Neuronal stem cell (in vitro differentiated cells): ENCODE data around the gene CCL1.

ENCODE experiments used
- DNase-seq: peaks from one replicate; pipeline ENCODE4 v3.0.0-alpha.2; 2013; ENCODE audit warnings: low spot score
- H2AFZ ChIP-seq: one replicate; pipeline ENCODE4 v1.6.1; 2013; ENCODE audit warnings: mild to moderate bottlenecking, low read length, inconsistent platforms
- H2AK5ac ChIP-seq: 2 replicates; pipeline ENCODE4 v1.6.1; 2013; ENCODE audit warnings: low read depth, mild to moderate bottlenecking, inconsistent platforms, low read length, moderate library complexity, mixed read lengths
- H2BK120ac ChIP-seq: 2 replicates; pipeline ENCODE4 v1.6.1; 2013; ENCODE audit warnings: low read depth, mild to moderate bottlenecking, inconsistent platforms, low read length, moderate library complexity, mixed read lengths
- H2BK12ac ChIP-seq: one replicate; pipeline ENCODE4 v1.6.1; 2013; ENCODE audit warnings: low read length, inconsistent platforms
- H2BK15ac ChIP-seq: 2 replicates; pipeline ENCODE4 v1.6.1; 2013; ENCODE audit warnings: mild to moderate bottlenecking, low read length, inconsistent platforms, mixed read lengths
- H2BK5ac ChIP-seq: one replicate; pipeline ENCODE4 v1.6.1; 2013; ENCODE audit warnings: inconsistent platforms, mild to moderate bottlenecking, low read length, moderate library complexity
- H3K14ac ChIP-seq: one replicate; pipeline ENCODE4 v1.6.1; 2013; ENCODE audit warnings: low read length, inconsistent platforms
- H3K18ac ChIP-seq: 2 replicates; pipeline ENCODE4 v1.6.1; 2013; ENCODE audit warnings: low read length, inconsistent platforms
- H3K23ac ChIP-seq: 2 replicates; pipeline ENCODE4 v1.6.1; 2013; ENCODE audit warnings: low read depth, mild to moderate bottlenecking, mixed read lengths, low read length, inconsistent platforms; ENCODE audit not compliant: poor library complexity
- H3K27ac ChIP-seq: replicated peaks from 3 replicates; pipeline ENCODE4 v1.5.1; 2013; ENCODE audit warnings: low read length, inconsistent platforms
- H3K27me3 ChIP-seq, 3 experiments: 2 replicates each; pipeline ENCODE4 v1.6.1; 2013; ENCODE audit warnings: low read length in 3 of 3, mild to moderate bottlenecking in 2 of 3, inconsistent platforms in 1 of 3, low read depth in 1 of 3, mixed read lengths in 1 of 3, moderate library complexity in 1 of 3; ENCODE audit not compliant: control insufficient read depth in 3 of 3, insufficient read depth in 3 of 3
- H3K36me3 ChIP-seq, 2 donors: replicated peaks in 1 of 2; 2 replicates each; pipeline ENCODE4 v1.6.1; 2013; ENCODE audit warnings: low read length in 2 of 2; ENCODE audit not compliant: control insufficient read depth in 2 of 2, insufficient read depth in 2 of 2
- H3K4ac ChIP-seq: 2 replicates; pipeline ENCODE4 v1.6.1; 2013; ENCODE audit warnings: inconsistent platforms, mild to moderate bottlenecking, low read length, moderate library complexity
- H3K4me1 ChIP-seq, 2 donors: 1 replicate in 1 of 2; 2 replicates in 1 of 2; pipeline ENCODE4 v1.6.1; 2013; ENCODE audit warnings: low read length in 2 of 2, low read depth in 1 of 2; ENCODE audit not compliant: control insufficient read depth in 2 of 2, insufficient read depth in 1 of 2
- H3K4me2 ChIP-seq: one replicate; pipeline ENCODE4 v1.6.1; 2013; ENCODE audit warnings: mild to moderate bottlenecking, low read length, inconsistent platforms; ENCODE audit not compliant: insufficient read depth, poor library complexity, severe bottlenecking
- H3K4me3 ChIP-seq, 2 donors: 2 replicates each; pipeline ENCODE4 v1.5.1; 2013; ENCODE audit warnings: low read length in 2 of 2, mild to moderate bottlenecking in 2 of 2, inconsistent platforms in 1 of 2, moderate library complexity in 1 of 2
- H3K79me1 ChIP-seq: one replicate; pipeline ENCODE4 v1.6.1; 2013; ENCODE audit warnings: low read depth, mild to moderate bottlenecking, inconsistent platforms, low read length, moderate library complexity
- H3K9ac ChIP-seq: one replicate; pipeline ENCODE4 v1.6.1; 2013; ENCODE audit warnings: mild to moderate bottlenecking, low read depth, low read length, inconsistent platforms; ENCODE audit not compliant: poor library complexity
- H3K9me3 ChIP-seq, 2 donors: replicated peaks in 1 of 2; 2 replicates each; pipeline versions ENCODE3 to v1.6.1; 2013; ENCODE audit warnings: low read length in 2 of 2, mild to moderate bottlenecking in 2 of 2, inconsistent platforms in 1 of 2, low read depth in 1 of 2, mixed read lengths in 1 of 2, moderate library complexity in 1 of 2; ENCODE audit not compliant: control insufficient read depth in 2 of 2, insufficient read depth in 1 of 2
- H4K8ac ChIP-seq: one replicate; pipeline ENCODE4 v1.6.1; 2013; ENCODE audit warnings: low read depth, mild to moderate bottlenecking, inconsistent platforms, low read length, moderate library complexity
- H4K91ac ChIP-seq: one replicate; pipeline ENCODE4 v1.6.1; 2013; ENCODE audit warnings: low read length, low read depth, mild to moderate bottlenecking, inconsistent platforms; ENCODE audit not compliant: poor library complexity
- WGBS, 2 donors: extraction: QIAGEN DNeasy Blood & Tissue Kit; methylation state at CpG; one replicate each; pipeline ENCODE4 v1.1.7; 2013; ENCODE audit warnings: missing lambda C conversion rate in 2 of 2, mixed read lengths in 1 of 2; ENCODE audit not compliant: insufficient read length in 2 of 2, insufficient replicate concordance in 1 of 2; ENCODE audit errors: extremely low coverage in 2 of 2; 5-methylcytosine and 5-hydroxymethylcytosine counted together

Gene CCL1

DNA sequence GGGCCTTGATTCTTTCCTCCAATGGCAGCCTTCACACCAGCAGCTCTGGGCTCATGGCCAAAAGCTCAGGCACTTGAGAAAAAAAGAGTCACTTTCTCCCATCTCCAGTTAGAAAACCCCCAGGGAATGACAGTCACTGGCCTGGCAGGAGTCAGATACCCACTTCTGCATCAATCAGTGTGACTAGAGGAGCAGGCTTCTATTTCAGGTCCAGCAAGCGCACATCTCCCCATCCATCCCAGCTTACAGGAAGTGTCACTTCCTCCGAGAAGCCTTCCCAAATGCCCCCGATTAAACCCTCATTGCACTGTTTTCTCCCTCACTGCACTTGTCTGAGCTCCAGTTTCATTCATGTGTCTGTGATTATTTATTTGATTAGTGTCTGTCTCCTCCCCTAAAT lies 30.4 kb upstream of the CCL1 start:
- Histone ChIP-seq H2BK15ac (no peak overlapping the region), H4K8ac (no peak overlapping the region), H3K18ac (no peak overlapping the region), H3K9me3 (no peaks in the 10 kb centered on the region), H2BK12ac (no peak overlapping the region), H3K14ac (no peak overlapping the region), H3K23ac (no peak overlapping the region), H3K27me3 (no peaks in the 10 kb centered on the region), H2AK5ac (no peak overlapping the region), H2AFZ (no peak overlapping the region), H3K4me1 (no peaks in the 10 kb centered on the region), H2BK5ac (no peak overlapping the region), H4K91ac (no peak overlapping the region), H3K79me1 (no peaks in the 10 kb centered on the region), H3K9ac (no peak overlapping the region), H3K4ac (no peak overlapping the region), H3K27ac (no peak overlapping the region), H3K4me3 (no peak overlapping the region), H3K4me2 (no peak overlapping the region), H3K36me3 (no peaks in the 10 kb centered on the region), H2BK120ac (no peak overlapping the region)
- WGBS, 2 donors: no CpG with 5 or more reads among the region's 3 CpGs
- DNase-seq: no peak

GRCh38 chr17:34391241-34391640 lies 28.2 kb upstream of the CCL1 start:
- Histone ChIP-seq H2AFZ (no peak overlapping the region), H3K27me3 (no peaks in the 10 kb centered on the region), H3K9me3 (no peaks in the 10 kb centered on the region), H3K27ac (no peak overlapping the region), H3K23ac (no peak overlapping the region), H2BK15ac (no peak overlapping the region), H2AK5ac (no peak overlapping the region), H4K91ac (no peak overlapping the region), H3K4me1 (no peaks in the 10 kb centered on the region), H2BK120ac (no peak overlapping the region), H3K14ac (no peak overlapping the region), H3K4me3 (no peak overlapping the region), H3K79me1 (no peaks in the 10 kb centered on the region), H3K4me2 (no peak overlapping the region), H3K18ac (no peak overlapping the region), H3K36me3 (no peaks in the 10 kb centered on the region), H2BK12ac (no peak overlapping the region), H3K9ac (no peak overlapping the region), H3K4ac (no peak overlapping the region), H4K8ac (no peak overlapping the region), H2BK5ac (no peak overlapping the region)
- no peak for DNase-seq
- WGBS, 2 donors: no CpG with 5 or more reads among the region's 2 CpGs

DNA sequence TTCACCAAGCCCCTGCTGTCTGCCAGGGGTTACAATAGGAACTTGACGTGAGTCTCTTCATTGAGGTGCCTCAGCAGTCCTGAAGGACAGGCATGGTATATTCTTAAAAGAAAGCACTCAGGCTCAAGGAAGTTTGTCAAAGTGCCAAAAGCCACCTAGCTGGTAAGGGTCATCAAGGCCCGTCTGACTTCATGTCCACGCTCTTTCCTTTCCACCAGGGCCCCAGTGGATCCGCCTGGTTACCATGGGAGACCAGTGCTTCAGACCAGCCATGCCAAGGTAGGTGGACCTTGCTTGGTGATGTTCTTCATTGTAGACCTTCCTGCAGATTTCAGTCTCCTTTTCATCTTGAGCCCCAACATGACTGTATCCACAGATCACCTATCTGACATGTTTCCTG lies 27.6 kb upstream of the CCL1 start:
- Histone ChIP-seq H2BK15ac (no peak overlapping the region), H3K4ac (no peak overlapping the region), H3K4me1 (no peaks in the 10 kb centered on the region), H3K18ac (no peak overlapping the region), H3K36me3 (no peaks in the 10 kb centered on the region), H3K9me3 (no peaks in the 10 kb centered on the region), H2AFZ (no peak overlapping the region), H3K27me3 (no peaks in the 10 kb centered on the region), H3K79me1 (no peaks in the 10 kb centered on the region), H3K4me3 (no peak overlapping the region), H3K9ac (no peak overlapping the region), H3K23ac (no peak overlapping the region), H2BK5ac (no peak overlapping the region), H2AK5ac (no peak overlapping the region), H2BK120ac (no peak overlapping the region), H3K14ac (no peak overlapping the region), H2BK12ac (no peak overlapping the region), H3K27ac (no peak overlapping the region), H4K91ac (no peak overlapping the region), H4K8ac (no peak overlapping the region), H3K4me2 (no peak overlapping the region)
- DNase-seq: no peak
- WGBS, 2 donors: no CpG with 5 or more reads among the region's 4 CpGs

DNA sequence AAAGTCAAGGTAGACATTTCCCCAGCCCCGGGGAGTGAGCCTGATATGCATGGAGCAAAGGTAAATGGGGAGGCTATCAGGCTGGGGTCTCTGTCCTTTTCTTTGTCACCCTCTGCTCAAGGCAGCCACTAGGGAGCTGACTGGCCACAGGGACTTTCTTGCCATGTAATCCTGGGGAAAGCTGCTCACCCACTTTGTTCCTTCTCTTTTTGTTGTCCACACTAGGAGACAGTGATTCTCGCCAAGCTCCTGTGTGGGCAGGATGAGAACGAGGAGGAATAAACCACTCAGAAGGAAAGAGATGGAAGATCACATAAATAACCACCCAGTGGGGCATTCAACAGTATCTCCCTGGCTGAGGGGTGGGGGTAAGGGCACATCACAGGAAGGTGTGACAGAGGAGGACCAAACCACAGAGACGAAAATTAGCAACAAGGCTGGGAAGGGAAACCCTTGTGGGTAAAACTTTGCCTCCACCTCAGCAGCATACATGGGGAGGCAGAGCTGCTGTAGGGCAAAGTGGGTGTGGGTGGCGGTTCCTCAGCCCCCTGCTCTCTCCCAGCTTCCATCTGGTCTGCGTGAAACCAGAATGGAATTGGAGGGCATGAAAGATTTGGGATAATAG lies 26.2 kb upstream of the CCL1 start:
- no CpG with 5 or more reads among the region's 6 CpGs for WGBS, 2 donors
- H3K14ac ChIP-seq: no peak overlapping the region
- no peak overlapping the region for H3K4me3 ChIP-seq
- H3K23ac ChIP-seq: no peak overlapping the region
- no peak overlapping the region for H2BK12ac ChIP-seq
- no peaks in the 10 kb centered on the region for H3K4me1 ChIP-seq
- no peak overlapping the region for H2BK15ac ChIP-seq
- H3K4ac ChIP-seq: no peak overlapping the region
- H2AK5ac ChIP-seq: no peak overlapping the region
- H3K27ac ChIP-seq: no peak overlapping the region
- H3K79me1 ChIP-seq: no peaks in the 10 kb centered on the region
- H3K27me3 ChIP-seq: no peaks in the 10 kb centered on the region
- no peak for DNase-seq
- H3K36me3 ChIP-seq: no peaks in the 10 kb centered on the region
- H3K18ac ChIP-seq: no peak overlapping the region
- no peak overlapping the region for H2BK120ac ChIP-seq
- H3K9me3 ChIP-seq: no peaks in the 10 kb centered on the region
- no peak overlapping the region for H4K91ac ChIP-seq
- H3K9ac ChIP-seq: no peak overlapping the region
- H3K4me2 ChIP-seq: no peak overlapping the region
- H4K8ac ChIP-seq: no peak overlapping the region
- no peak overlapping the region for H2BK5ac ChIP-seq
- no peak overlapping the region for H2AFZ ChIP-seq
